Measurements from ENCODE around the gene EML1.
A peak's percentile ranks its signal among the peaks of the same experiment; 100 is the strongest.

EML1 gene

GRCh38 chr14:99768381-99768780 lies 24.8 kb upstream of the EML1 start:
- Histone ChIP-seq H3K9me3 (no peaks in the 10 kb centered on the region), H3K36me3 (no peaks in the 10 kb centered on the region), H3K27ac (peak overlapping the region; percentile 87 to 91), H3K27me3 (no peaks in the 10 kb centered on the region), H3K4me3 (no peak overlapping the region), H3K4me1 (peaks cover 0 to 22% (median 9%) of the 10 kb centered on the region in 4 donors)
- intact Hi-C loops (cut with DNase I; ENCODE audit: low total_unique reads), result no loop called here
- peak in 1 of 2 donors; percentile 31 for DNase-seq
- no peak for TF ChIP-seq CTCF (IDR thresholded peaks at IDR 0.05)

GRCh38 chr14:99769123-99769522 lies 24.1 kb upstream of the EML1 start:
- TF ChIP-seq CTCF (IDR thresholded peaks at IDR 0.05), result no peak
- H3K4me3 ChIP-seq, result no peak overlapping the region
- no peak overlapping the region for H3K27ac ChIP-seq
- H3K27me3 ChIP-seq, result no peaks in the 10 kb centered on the region
- H3K4me1 ChIP-seq, result peaks cover 0 to 22% (median 10%) of the 10 kb centered on the region in 4 donors
- intact Hi-C loops (cut with DNase I; ENCODE audit: low total_unique reads), result no loop called here
- peak in 1 of 2 donors; percentile 41 for DNase-seq
- no peaks in the 10 kb centered on the region for H3K9me3 ChIP-seq
- no peaks in the 10 kb centered on the region for H3K36me3 ChIP-seq

GRCh38 chr14:99769799-99770198 lies 23.4 kb upstream of the EML1 start:
- DNase-seq, result peak in 1 of 2 donors; percentile 24
- peaks cover 0 to 29% (median 13%) of the 10 kb centered on the region in 4 donors for H3K4me1 ChIP-seq
- no peaks in the 10 kb centered on the region for H3K27me3 ChIP-seq
- no peak overlapping the region for H3K4me3 ChIP-seq
- no peaks in the 10 kb centered on the region for H3K9me3 ChIP-seq
- H3K36me3 ChIP-seq, result no peaks in the 10 kb centered on the region
- H3K27ac ChIP-seq, result no peak overlapping the region
- intact Hi-C loops (cut with DNase I; ENCODE audit: low total_unique reads), result no loop called here
- no peak for TF ChIP-seq CTCF (IDR thresholded peaks at IDR 0.05)

GRCh38 chr14:99772371-99773283 lies 20.6 kb upstream of the EML1 start:
- no peaks in the 10 kb centered on the region for H3K36me3 ChIP-seq
- peak in 1 of 2 donors; percentile 42 for DNase-seq
- H3K27ac ChIP-seq, result no peak overlapping the region
- no peak for TF ChIP-seq CTCF (IDR thresholded peaks at IDR 0.05)
- H3K4me1 ChIP-seq, result peaks cover 0 to 18% (median 5%) of the 10 kb centered on the region in 4 donors
- H3K27me3 ChIP-seq, result no peaks in the 10 kb centered on the region
- H3K9me3 ChIP-seq, result no peaks in the 10 kb centered on the region
- intact Hi-C loops (cut with DNase I; ENCODE audit: low total_unique reads), result no loop called here
- no peak overlapping the region for H3K4me3 ChIP-seq

- intact Hi-C loops (cut with DNase I; ENCODE audit: low total_unique reads), result no loop called here
- Histone ChIP-seq H3K4me1 (peaks cover 0 to 10% (median 4%) of the 10 kb centered on the region in 4 donors), H3K27ac (no peak overlapping the region), H3K9me3 (peaks cover 0 to 4% (median 0%) of the 10 kb centered on the region in 3 donors), H3K36me3 (no peaks in the 10 kb centered on the region), H3K27me3 (no peaks in the 10 kb centered on the region), H3K4me3 (no peak overlapping the region)
- DNase-seq, result peak in 1 of 2 donors; percentile 34
- TF ChIP-seq CTCF (IDR thresholded peaks at IDR 0.05), result no peak
Observed at GRCh38 chr14:99773521-99774497, 19.4 kb upstream of the EML1 start.

All from tibial artery (tissue), 4 donors.